ENCODE data around the gene CCBE1.

Gene CCBE1

DNA sequence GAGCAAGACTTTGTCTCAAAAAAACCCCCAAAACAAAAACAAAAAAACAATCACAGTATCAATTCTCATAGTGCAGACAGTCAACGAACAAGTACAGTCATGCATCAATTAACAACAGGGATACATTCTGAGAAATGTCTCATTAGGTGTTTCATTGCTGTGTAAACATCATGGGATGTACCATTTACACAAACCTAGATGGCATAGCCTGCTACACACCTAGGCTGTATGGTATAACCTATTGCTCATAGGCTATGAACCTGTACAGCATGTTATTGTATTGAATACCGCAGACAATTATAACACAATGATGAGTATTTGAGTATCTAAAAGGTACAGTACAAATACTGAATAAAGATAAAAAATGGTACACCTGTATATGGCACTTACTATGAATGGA is 270.4 kb downstream of the CCBE1 start:
- no peak for DNase-seq
- Histone ChIP-seq H3K18ac (ENCODE audit: low read length) (no peak overlapping the region), H3K14ac (ENCODE audit: low read length) (no peak overlapping the region), H3K9me3 (ENCODE audit: insufficient read depth, low read depth, low read length) (no peaks in the 10 kb centered on the region), H3K4me3 (ENCODE audit: low read depth, low read length) (no peak overlapping the region), H4K12ac (ENCODE audit: low read depth, low read length) (no peak overlapping the region), H3K79me2 (ENCODE audit: control insufficient read depth, insufficient read depth, low read length, poor library complexity) (no peaks in the 10 kb centered on the region), H3K9ac (ENCODE audit: low read length) (no peak overlapping the region), H3K27me3 (ENCODE audit: insufficient read depth, low read length) (no peaks in the 10 kb centered on the region), H3K4me1 (ENCODE audit: control insufficient read depth in 1 of 2, insufficient read depth in 2 of 2, low read length in 2 of 2) (peaks cover 0 to 5% of the 10 kb centered on the region in 2 experiments), H2BK5ac (ENCODE audit: low read depth, low read length, poor library complexity) (no peak overlapping the region), H2BK12ac (ENCODE audit: low read length) (no peak overlapping the region), H3K36me3 (ENCODE audit: control insufficient read depth in 1 of 2, insufficient read depth in 2 of 2, low read length in 2 of 2) (no peaks in the 10 kb centered on the region), H3K4me2 (ENCODE audit: low read length) (no peak overlapping the region), H2AFZ (ENCODE audit: insufficient read depth, low read length, poor library complexity) (no peak overlapping the region), H3K79me1 (ENCODE audit: low read length) (no peaks in the 10 kb centered on the region), H2AK5ac (ENCODE audit: low read length) (no peak overlapping the region), H4K8ac (ENCODE audit: low read depth, low read length) (no peak overlapping the region), H3K23ac (ENCODE audit: low read length) (no peak overlapping the region), H3K27ac (ENCODE audit: low read depth, low read length) (no peak overlapping the region), H4K91ac (ENCODE audit: low read depth, low read length) (no peak overlapping the region), H3K4ac (ENCODE audit: low read depth, low read length) (no peak overlapping the region), H2BK120ac (ENCODE audit: insufficient read depth, low read length, poor library complexity) (no peak overlapping the region)
- WGBS (ENCODE audit: extremely low coverage, insufficient coverage, insufficient read length) = no CpG with 5 or more reads among the region's 2 CpGs

DNA sequence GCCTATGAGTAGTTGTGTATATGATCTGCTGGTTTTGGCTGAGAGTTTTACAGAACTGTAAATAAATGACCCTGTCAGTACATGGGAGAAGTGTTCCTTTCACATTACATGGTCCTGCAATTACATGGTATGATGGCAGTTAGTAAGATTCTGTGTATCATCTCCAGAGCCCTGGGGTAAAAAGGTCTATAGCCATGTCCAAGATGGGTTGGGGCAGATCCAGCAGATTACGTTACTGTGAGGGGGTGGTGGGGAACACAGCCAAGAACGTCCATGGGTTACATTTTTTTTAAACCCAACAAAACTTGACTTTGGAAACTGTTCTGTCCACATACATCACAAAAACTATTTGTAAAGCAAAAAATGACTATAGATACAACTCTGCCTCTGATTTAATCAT is 274.0 kb downstream of the CCBE1 start:
- Histone ChIP-seq H3K14ac (ENCODE audit: low read length) (no peak overlapping the region), H3K79me2 (ENCODE audit: control insufficient read depth, insufficient read depth, low read length, poor library complexity) (no peaks in the 10 kb centered on the region), H4K12ac (ENCODE audit: low read depth, low read length) (no peak overlapping the region), H4K8ac (ENCODE audit: low read depth, low read length) (no peak overlapping the region), H2BK12ac (ENCODE audit: low read length) (no peak overlapping the region), H3K9me3 (ENCODE audit: insufficient read depth, low read depth, low read length) (no peaks in the 10 kb centered on the region), H3K36me3 (ENCODE audit: control insufficient read depth in 1 of 2, insufficient read depth in 2 of 2, low read length in 2 of 2) (no peaks in the 10 kb centered on the region), H2BK120ac (ENCODE audit: insufficient read depth, low read length, poor library complexity) (no peak overlapping the region), H3K4ac (ENCODE audit: low read depth, low read length) (no peak overlapping the region), H2BK5ac (ENCODE audit: low read depth, low read length, poor library complexity) (no peak overlapping the region), H2AK5ac (ENCODE audit: low read length) (no peak overlapping the region), H3K4me3 (ENCODE audit: low read depth, low read length) (no peak overlapping the region), H3K4me1 (ENCODE audit: control insufficient read depth in 1 of 2, insufficient read depth in 2 of 2, low read length in 2 of 2) (peaks cover 8 to 10% of the 10 kb centered on the region in 2 experiments), H3K79me1 (ENCODE audit: low read length) (peaks cover 7% of the 10 kb centered on the region), H3K18ac (ENCODE audit: low read length) (no peak overlapping the region), H3K4me2 (ENCODE audit: low read length) (no peak overlapping the region), H2AFZ (ENCODE audit: insufficient read depth, low read length, poor library complexity) (no peak overlapping the region), H3K23ac (ENCODE audit: low read length) (no peak overlapping the region), H3K27ac (ENCODE audit: low read depth, low read length) (no peak overlapping the region), H3K27me3 (ENCODE audit: insufficient read depth, low read length) (no peaks in the 10 kb centered on the region), H3K9ac (ENCODE audit: low read length) (no peak overlapping the region), H4K91ac (ENCODE audit: low read depth, low read length) (no peak overlapping the region)
- WGBS (ENCODE audit: extremely low coverage, insufficient coverage, insufficient read length) = no CpG with 5 or more reads among the region's 2 CpGs
- DNase-seq = no peak

DNA sequence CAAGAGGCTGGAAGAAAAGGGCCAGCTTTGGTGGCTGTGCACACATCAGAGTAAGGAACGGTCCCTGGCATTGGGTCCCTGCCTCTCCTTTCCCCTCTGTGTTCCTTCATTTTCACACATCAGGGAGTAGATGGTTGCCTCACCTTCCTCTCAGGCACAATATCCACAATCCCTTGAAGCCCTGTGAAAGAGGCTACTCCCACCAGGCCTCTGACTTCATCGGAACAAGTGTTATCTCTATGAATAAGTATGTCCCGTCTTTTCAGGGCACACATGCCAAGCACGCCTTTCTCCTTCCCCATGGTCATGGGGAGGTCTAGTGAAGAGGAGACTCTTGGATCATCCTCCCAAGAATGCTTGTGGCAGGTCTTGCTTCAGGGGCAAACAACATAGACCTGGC is 277.0 kb downstream of the CCBE1 start:
- Histone ChIP-seq H4K8ac (ENCODE audit: low read depth, low read length) (peak overlapping the region; percentile 8), H3K79me2 (ENCODE audit: control insufficient read depth, insufficient read depth, low read length, poor library complexity) (no peaks in the 10 kb centered on the region), H3K14ac (ENCODE audit: low read length) (no peak overlapping the region), H3K36me3 (ENCODE audit: control insufficient read depth in 1 of 2, insufficient read depth in 2 of 2, low read length in 2 of 2) (no peaks in the 10 kb centered on the region), H2AK5ac (ENCODE audit: low read length) (no peak overlapping the region), H3K4me2 (ENCODE audit: low read length) (no peak overlapping the region), H4K12ac (ENCODE audit: low read depth, low read length) (no peak overlapping the region), H2BK12ac (ENCODE audit: low read length) (peak overlapping the region; percentile 14), H4K91ac (ENCODE audit: low read depth, low read length) (peak overlapping the region; percentile 68), H2AFZ (ENCODE audit: insufficient read depth, low read length, poor library complexity) (no peak overlapping the region), H2BK5ac (ENCODE audit: low read depth, low read length, poor library complexity) (peak overlapping the region; percentile 43), H3K4me1 (ENCODE audit: control insufficient read depth in 1 of 2, insufficient read depth in 2 of 2, low read length in 2 of 2) (peaks cover 10 to 14% of the 10 kb centered on the region in 2 experiments), H3K27ac (ENCODE audit: low read depth, low read length) (no peak overlapping the region), H3K4ac (ENCODE audit: low read depth, low read length) (no peak overlapping the region), H2BK120ac (ENCODE audit: insufficient read depth, low read length, poor library complexity) (no peak overlapping the region), H3K18ac (ENCODE audit: low read length) (no peak overlapping the region), H3K23ac (ENCODE audit: low read length) (no peak overlapping the region), H3K4me3 (ENCODE audit: low read depth, low read length) (no peak overlapping the region), H3K9ac (ENCODE audit: low read length) (no peak overlapping the region), H3K27me3 (ENCODE audit: insufficient read depth, low read length) (no peaks in the 10 kb centered on the region), H3K79me1 (ENCODE audit: low read length) (peaks cover 9% of the 10 kb centered on the region), H3K9me3 (ENCODE audit: insufficient read depth, low read depth, low read length) (no peaks in the 10 kb centered on the region)
- no peak for DNase-seq
- no CpG with 5 or more reads among the region's 4 CpGs for WGBS (ENCODE audit: extremely low coverage, insufficient coverage, insufficient read length)

DNA sequence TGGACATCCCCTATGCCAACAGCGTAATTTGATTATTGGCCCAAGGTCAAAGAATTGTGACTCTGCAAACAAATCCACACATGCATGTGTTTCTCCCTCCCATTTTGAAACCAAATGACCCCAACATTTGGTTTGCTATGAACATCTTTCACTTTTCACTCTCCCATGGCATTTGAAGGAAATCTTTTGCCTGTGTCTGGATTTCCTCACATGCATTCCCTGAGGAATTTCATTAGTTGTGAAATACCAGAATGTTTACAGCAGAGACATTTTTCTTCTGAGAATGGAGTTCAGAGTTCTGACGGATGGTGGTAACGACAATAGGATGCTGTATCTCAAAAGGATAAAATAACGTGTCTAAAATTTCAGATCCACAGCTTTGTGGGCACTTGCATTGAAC is 277.8 kb downstream of the CCBE1 start:
- no peak overlapping the region for H3K18ac ChIP-seq (ENCODE audit: low read length)
- H3K9ac ChIP-seq (ENCODE audit: low read length) = no peak overlapping the region
- H3K36me3 ChIP-seq (ENCODE audit: control insufficient read depth in 1 of 2, insufficient read depth in 2 of 2, low read length in 2 of 2) = no peaks in the 10 kb centered on the region
- peak overlapping the region; percentile 39 for H3K27ac ChIP-seq (ENCODE audit: low read depth, low read length)
- H2AFZ ChIP-seq (ENCODE audit: insufficient read depth, low read length, poor library complexity) = no peak overlapping the region
- peak in 1 of 2 donors; percentile 51 for DNase-seq
- no peak overlapping the region for H2BK5ac ChIP-seq (ENCODE audit: low read depth, low read length, poor library complexity)
- H2AK5ac ChIP-seq (ENCODE audit: low read length) = no peak overlapping the region
- H4K8ac ChIP-seq (ENCODE audit: low read depth, low read length) = no peak overlapping the region
- no peaks in the 10 kb centered on the region for H3K9me3 ChIP-seq (ENCODE audit: insufficient read depth, low read depth, low read length)
- no peak overlapping the region for H4K91ac ChIP-seq (ENCODE audit: low read depth, low read length)
- H2BK12ac ChIP-seq (ENCODE audit: low read length) = no peak overlapping the region
- H3K23ac ChIP-seq (ENCODE audit: low read length) = no peak overlapping the region
- WGBS (ENCODE audit: extremely low coverage, insufficient coverage, insufficient read length) = no CpG with 5 or more reads among the region's 4 CpGs
- no peaks in the 10 kb centered on the region for H3K27me3 ChIP-seq (ENCODE audit: insufficient read depth, low read length)
- H3K4ac ChIP-seq (ENCODE audit: low read depth, low read length) = no peak overlapping the region
- H3K79me2 ChIP-seq (ENCODE audit: control insufficient read depth, insufficient read depth, low read length, poor library complexity) = no peaks in the 10 kb centered on the region
- H3K14ac ChIP-seq (ENCODE audit: low read length) = no peak overlapping the region
- peaks cover 10 to 14% of the 10 kb centered on the region in 2 experiments for H3K4me1 ChIP-seq (ENCODE audit: control insufficient read depth in 1 of 2, insufficient read depth in 2 of 2, low read length in 2 of 2)
- H2BK120ac ChIP-seq (ENCODE audit: insufficient read depth, low read length, poor library complexity) = no peak overlapping the region
- no peak overlapping the region for H4K12ac ChIP-seq (ENCODE audit: low read depth, low read length)
- peaks cover 9% of the 10 kb centered on the region for H3K79me1 ChIP-seq (ENCODE audit: low read length)
- H3K4me2 ChIP-seq (ENCODE audit: low read length) = no peak overlapping the region
- H3K4me3 ChIP-seq (ENCODE audit: low read depth, low read length) = no peak overlapping the region
